ENCODE results near the gene EPPIN.

The EPPIN gene

DNA sequence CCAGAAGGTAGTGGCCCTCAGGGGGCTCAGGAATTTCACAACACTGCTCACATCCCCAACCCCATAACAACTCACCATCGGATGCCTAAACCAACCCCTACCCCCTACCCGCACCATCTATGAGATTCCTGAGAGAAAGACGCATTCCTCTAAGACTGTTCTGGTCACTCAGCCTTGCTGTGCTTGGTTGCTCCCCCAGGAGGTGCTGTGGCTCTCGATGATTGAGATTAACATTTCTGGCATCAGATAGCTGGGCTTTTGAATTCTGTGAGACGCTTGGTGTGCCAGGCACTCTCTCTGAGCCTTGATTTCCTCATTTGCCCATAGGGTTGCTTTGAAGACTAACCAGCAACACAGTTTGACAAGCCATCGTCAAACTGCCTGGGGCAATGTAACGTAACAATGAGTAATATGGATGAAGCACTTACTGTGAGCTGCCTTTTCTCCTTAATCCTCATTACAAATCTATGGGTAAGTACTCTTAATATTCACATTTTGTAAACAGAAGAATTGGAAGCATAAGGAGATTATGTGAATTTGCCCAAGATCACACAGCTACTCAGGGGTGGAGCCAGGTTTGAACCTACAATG lies 8.9 kb downstream of the EPPIN start:
- DNase-seq (ENCODE audit: low spot score), result no peak

GRCh38 chr20:45527294-45527693 lies 19.9 kb downstream of the EPPIN start:
- DNase-seq (ENCODE audit: low spot score), result no peak

DNA sequence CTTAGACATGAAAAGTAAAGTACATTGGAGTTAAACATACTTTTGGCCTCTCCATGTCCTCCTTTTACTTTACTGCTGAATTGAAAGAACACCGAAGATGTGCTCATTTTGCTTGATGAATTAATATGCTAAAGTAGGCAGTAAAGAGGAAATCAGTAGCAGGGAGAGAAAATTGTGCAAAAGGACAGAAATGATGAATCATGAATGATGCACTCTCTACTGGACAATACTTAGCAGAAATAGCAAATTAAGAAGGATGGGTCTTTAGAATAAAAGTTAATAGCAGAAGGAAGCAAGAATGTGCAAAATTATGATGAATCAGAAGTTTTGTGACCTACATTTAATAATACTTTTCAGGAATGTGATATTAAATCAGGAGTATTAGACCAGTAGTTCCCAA lies 23.4 kb downstream of the EPPIN start:
- no peak for DNase-seq (ENCODE audit: low spot score)

DNA sequence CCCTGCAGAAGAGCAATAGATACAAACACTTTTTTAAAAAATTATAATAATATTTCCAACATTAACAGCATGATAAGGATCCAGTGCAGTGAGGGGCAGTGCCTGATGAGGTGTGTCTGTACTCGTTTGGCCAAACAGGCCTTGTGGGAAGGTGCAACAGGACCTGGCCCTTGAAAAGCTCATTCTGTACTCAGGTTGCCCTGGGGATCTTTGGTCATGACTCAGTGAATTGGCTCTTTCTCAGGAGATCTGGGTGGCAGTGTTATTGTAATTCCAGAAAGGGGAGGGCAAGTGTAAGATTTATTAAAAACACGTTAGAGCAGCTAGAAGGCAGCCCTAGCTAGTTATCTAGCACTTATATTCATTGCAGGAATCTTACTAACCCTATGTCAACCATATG lies 28.9 kb downstream of the EPPIN start:
- no peak for DNase-seq (ENCODE audit: low spot score)

DNA sequence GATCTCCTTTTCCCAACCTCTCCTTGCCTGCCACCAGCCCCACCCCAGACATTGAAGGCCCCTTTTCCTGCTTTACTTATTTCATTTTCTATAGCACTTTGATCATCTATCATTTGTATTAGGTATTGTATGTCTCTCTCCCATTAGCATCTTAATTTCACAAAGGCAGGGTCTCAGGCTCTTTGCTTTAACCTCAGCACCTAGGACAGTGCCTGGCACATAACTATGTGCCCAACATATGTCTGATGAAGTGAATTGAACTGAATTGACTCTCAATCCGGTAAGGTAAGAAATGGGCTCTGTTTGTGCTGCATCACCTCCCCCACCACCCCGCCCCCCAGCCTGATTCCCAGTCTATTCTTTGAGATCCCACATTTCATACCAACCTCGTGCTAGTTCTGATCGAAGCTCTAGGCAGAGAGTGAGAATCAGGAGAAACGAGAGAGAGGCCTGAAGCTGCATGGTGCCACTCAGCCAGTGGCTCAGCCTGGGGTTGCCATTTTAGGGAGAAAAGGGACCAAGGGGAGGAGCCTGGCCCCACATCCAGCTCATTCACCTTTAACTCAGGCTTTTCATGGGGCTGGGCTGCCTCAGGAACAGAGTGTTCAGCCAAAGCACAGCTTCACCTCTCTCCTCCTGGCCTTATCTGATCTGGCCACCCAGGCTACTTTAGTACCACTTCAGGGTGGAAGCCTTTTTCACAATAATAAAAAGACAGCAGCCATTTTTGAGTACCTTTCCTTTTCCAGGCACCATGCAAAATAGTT lies 31.9 kb downstream of the EPPIN start, which contains the start of gene SPINT3:
Gene SPINT3 (minus strand): TSS at position 476 of the 767 bp plus-strand sequence. CDS start 14 bp downstream, at position 462.
- DNase-seq (ENCODE audit: low spot score), result no peak

GRCh38 chr20:45510242-45510862 lies 36.8 kb downstream of the EPPIN start:
- DNase-seq (ENCODE audit: low spot score), result no peak

DNA sequence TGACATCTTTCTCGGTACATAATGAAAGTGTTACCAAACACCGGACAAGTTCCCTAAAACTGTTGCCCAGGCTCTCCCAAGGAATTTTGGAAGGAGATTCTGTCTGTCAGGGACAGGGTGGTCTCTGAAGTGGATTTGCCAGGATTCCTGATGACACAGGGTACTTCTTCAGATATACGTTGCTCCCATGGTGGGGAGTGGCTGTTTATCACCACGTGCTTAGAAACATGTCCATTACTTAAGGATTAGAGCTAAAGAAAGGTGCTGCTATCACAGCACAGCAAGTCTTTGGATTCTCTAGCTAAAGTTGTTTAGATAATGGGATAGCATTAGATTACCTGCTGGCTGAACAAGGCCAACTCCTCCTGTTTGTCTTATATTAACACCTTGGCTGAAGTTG lies 38.1 kb downstream of the EPPIN start:
- no peak for DNase-seq (ENCODE audit: low spot score)

DNA sequence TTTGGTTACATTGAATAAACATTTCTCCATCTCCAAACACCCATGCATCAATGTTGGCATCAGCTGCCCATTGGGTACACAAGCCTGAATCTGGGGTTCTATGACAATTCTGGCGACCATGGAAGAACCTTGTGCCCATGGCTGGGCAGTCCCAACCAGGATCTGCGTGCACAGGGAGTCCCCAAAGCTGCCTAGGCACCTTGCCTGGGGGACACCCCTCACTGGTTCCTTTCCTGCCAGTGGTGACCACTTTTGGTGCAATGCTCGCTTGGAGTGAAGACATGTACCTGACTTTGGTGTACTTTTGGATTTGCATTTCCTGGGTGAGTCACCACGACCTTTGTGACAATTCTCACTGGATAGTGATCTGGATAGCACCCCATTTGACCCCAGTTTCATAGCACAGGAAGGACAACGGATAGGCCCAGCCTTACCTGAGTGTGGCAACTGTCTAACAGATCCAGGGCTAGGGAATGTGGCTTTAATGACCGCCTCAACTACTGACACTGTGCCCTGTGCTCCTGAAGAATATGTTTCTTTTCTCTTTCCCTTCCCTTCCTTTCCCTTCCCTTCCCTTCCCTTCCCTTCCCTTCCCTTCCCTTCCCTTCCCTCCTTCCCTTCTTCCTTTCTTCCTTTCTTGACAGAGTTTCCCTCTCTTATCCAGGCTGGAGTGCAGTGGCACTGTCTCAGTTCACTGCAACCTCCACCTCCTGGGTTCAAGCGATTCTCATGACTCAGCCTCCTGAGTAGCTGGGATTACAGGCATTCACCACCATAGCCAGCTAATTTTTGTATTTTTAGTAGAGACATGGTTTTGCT lies 38.9 kb downstream of the EPPIN start:
- no peak for DNase-seq (ENCODE audit: low spot score)

DNA sequence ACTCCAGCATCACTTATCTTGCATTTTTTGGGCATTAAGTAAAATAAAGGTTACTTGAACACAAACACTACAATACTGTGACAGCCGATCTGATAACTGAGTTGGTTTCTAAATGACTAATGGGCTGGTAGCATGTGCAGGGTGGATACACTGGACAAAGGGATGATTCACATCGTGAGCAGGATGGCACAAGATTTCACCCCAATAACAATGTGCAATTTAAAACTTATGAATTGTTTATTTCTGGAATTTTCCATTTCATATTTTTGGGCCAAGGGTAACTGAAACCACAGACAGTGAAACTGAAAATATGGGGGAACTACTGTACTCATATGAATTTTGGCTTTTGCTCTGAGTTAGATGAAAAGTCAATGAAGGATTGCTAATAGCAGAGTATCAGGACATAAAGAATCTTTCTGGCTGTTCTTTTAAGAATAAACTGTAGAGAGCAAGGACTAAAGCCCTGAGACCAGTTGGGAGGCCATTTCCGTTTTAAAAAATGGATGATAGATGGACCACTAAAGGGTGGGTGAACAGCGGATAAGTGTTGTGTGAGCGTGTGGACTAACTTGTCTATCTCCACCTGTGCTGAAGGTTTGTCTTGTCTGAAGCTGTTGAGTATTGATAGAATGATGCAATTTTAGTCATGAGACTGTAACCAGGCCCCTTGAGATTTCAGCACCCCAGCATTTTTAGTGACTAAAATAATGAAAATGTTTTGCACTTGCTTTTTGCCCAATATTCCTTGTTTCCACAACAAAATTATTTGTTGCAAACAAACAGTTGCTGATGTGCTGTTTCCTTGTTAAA lies 40.0 kb downstream of the EPPIN start:
- DNase-seq (ENCODE audit: low spot score), result no peak

DNA sequence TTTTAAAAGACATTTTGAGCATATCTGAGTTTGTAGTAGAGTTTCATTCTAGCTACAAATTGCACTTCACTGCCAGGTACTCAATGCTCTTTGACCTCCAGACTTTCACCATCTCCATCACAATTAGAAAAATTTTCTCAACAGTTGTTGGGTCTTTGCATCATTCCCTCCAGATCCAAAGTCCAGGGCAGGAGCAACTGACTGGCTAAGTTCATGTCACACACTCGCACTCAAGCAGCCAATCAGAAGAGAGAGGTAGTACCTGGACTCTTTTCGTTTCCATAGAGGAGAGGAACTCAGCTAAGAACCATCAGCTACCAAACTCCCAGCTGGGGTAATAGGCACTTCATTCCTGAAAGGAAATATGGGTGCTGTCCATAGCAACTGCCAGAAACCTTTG lies 40.8 kb downstream of the EPPIN start:
- no peak for DNase-seq (ENCODE audit: low spot score)

- DNase-seq (ENCODE audit: low spot score), result no peak
Observed at GRCh38 chr20:45503403-45503802, 43.8 kb downstream of the EPPIN start.

DNA sequence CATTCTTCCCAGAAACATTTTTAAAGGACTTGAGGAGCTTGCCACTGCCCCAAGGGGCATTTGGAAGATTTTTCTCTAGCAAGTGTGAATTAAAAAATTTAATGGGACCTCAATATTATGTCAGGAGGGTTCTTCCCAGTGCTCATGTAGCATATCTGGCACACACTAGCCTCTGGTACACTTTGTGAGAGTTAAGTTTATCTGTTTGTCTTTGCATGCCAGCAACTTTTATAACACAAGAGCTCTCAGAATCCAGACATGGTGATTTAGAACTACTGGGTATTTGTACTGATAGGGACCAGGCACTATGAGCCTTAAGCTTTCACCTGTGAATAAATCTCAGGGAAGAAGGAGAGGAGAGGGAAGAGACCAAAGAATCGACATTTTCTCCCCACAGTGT lies 44.6 kb downstream of the EPPIN start:
- DNase-seq (ENCODE audit: low spot score), result no peak

DNA sequence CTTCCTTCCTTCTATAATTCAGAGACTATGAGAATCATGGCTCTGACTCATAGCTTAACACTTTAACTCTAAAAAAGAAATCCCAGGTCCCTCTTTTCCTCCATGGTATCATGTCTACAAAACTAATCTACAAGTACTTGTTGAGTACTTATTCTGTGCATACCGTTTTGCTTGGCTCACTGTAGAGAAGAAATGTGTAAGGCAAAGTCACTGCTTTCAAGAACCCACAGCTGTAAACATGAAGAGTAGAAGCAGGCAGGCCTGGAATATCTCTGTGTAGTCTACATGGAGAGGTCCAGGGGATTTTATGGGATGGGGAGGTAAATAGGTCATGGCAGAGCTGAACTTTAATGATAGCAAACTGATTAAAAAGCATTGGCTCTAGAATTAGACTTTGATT lies 45.6 kb downstream of the EPPIN start:
- DNase-seq (ENCODE audit: low spot score), result no peak

- no peak for DNase-seq (ENCODE audit: low spot score)
Observed at GRCh38 chr20:45500022-45500421, 47.2 kb downstream of the EPPIN start.

DNA sequence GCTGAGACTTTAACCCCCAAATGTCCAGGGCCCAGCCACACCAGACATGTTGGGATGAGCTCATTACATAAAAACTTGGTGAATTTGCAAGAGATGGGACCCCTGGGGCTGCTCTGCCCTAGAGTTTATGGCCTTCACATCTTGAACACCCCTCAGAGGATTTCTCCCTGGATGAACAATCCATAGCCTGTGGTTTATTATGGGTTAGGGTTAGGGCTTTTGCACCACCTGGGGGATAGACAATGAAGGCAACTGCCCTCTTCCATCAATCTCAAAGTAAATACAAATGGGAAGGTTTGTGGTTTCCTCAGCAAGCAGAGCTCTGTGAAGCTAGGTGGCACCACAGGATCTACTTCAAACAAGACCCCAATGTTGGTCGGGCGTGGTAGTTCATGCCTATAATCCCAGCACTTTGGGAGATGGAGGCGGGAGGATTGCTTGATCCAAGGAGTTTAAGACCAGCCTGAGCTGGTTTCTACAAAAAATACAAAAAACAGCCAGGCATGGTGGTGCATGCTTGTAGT lies 49.2 kb downstream of the EPPIN start:
- no peak for DNase-seq (ENCODE audit: low spot score)

GRCh38 chr20:45496166-45496565 lies 51.0 kb downstream of the EPPIN start:
- DNase-seq (ENCODE audit: low spot score), result no peak

DNA sequence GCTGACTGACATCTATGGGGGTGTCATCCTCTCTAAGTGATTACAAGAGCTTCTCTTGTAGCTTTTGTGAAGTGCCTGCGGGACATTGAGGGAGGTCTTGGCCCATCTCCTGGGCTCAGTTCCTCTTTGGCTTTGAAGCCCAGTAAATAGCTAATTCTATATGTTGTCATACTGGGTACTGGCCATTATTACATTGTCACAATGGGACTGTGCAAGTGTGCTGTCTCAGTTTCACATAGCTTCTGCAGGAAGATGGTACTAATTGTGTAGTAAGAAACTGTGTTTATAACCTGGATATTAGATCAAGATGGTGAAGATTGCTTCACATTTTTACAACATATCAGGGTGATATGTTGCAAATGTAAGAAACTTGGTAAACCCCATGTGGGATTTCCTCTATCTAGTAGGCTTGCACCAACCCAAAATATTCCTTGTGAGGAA lies 51.7 kb downstream of the EPPIN start:
- no peak for DNase-seq (ENCODE audit: low spot score)

Data from left forelimb (tissue), 1 donor.